Activated T-helper 1 cell treated with anti-CD3 and anti-CD28 coated beads, Interleukin-2, amount 50 U/mL, for 16 hours (primary cell): ENCODE measurements around the gene WNT9B.

Experiments
- DNase-seq, 2 donors: peaks; one replicate each; pipeline ENCODE4 v3.0.0-alpha.2; 2020; ENCODE audit warnings: low read depth in 1 of 2, low spot score in 1 of 2

The WNT9B gene

GRCh38 chr17:46853896-46854444, 2.6 kb downstream of the WNT9B start:
- DNase-seq = no peak

GRCh38 chr17:46854515-46854914, 3.1 kb downstream of the WNT9B start:
- DNase-seq = no peak

DNA sequence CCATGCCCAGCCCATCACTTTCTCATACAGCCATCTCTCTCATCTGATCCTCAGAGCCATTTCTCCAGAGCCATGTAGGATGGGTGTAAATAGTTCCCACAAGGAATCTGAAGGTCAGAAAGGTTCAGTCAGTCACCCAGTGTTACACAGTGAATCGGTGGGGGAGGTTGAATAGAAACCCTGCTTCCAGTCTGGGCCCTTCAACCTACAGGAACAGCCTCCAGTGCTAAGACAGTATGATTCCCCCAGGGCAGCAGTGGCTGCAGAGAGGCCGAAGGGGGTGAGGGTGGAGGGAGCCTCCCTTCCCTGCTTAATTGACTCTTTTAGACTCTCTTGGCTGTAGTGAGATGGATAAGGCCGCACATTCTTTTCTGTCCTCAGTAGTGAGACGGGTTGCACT, 3.6 kb downstream of the WNT9B start:
- DNase-seq = no peak

DNA sequence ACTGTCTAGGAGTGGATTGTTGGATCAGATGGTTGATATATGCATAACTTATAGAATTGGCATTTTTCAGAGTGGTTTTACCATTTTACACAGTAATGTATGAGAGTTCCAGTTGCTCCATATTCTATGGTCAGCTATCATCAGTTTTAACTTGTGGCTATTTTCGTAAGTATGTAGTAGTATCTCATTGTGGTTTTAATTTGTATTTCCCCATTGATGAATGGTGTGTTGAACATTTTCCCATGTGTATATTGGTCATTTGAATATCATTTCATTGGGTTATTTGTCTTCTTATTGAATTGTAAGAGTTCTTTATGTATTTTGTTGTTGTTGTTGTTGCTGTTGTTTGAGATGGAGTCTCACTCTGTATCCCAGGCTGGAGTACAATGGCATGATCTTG, 6.2 kb downstream of the WNT9B start:
- DNase-seq = no peak

- no peak for DNase-seq
These were observed 8.6 kb downstream of the WNT9B start for GRCh38 chr17:46859996-46860395.

DNA sequence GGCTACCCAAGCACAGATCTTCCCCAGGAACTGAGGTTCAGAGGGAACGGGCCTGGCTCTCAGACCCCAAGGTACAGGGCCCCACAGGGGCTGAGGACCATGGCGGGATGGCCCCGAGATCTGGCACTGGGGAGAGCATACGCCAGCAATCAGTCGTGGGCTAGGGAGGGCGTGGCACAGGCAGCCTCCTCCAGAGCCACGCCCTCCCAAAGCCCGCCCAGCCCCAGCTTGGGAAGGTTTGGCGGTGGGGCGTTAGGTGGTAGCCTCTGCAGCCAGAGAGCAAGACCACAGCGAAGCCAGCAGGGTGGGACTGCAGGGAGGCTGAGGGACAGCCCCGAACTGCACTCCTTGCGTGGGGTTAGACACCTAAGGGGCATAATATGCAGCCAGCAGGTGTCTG, 11.6 kb downstream of the WNT9B start:
- DNase-seq = no peak

DNA sequence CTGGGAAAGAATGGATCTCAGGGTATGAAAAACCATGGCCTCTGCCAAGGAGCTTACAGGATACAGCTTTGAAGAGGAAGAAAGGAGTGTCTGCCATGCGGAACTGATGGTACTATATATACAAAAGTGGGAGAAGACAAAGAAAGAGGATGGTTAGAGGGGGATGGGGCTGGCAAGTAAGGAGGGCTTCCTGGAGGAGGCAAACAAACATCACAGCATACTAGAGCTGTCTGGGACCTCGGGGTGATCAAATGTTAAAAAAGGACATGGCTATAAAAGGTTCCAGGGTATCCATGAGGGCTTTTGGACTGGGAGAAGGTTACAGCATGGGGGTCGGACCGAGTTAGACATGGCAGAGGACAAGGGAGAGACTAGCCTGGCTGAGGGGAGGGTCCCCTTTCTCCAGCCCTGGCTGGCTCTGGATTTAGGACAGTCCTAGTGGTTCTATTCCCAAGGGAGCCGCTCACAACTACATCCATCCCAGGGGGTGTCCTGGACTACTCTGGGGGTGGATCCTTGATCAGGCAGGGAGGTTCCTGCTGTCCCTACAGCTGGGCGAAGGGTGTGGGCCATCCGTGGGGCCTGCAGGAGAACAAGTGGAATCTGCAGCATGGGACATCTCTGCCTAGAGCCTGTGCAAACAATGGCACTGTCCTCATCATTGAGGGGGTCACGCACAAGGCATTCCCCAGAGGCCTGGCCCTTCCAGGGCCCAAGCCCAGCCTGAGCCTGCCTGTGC, 12.2 kb downstream of the WNT9B start:
- no peak for DNase-seq

GRCh38 chr17:46865100-46865499, 13.7 kb downstream of the WNT9B start:
- DNase-seq = no peak

GRCh38 chr17:46866325-46866724, 14.9 kb downstream of the WNT9B start:
- DNase-seq = no peak

- no peak for DNase-seq
These were observed 15.4 kb downstream of the WNT9B start for GRCh38 chr17:46866747-46867146.

DNA sequence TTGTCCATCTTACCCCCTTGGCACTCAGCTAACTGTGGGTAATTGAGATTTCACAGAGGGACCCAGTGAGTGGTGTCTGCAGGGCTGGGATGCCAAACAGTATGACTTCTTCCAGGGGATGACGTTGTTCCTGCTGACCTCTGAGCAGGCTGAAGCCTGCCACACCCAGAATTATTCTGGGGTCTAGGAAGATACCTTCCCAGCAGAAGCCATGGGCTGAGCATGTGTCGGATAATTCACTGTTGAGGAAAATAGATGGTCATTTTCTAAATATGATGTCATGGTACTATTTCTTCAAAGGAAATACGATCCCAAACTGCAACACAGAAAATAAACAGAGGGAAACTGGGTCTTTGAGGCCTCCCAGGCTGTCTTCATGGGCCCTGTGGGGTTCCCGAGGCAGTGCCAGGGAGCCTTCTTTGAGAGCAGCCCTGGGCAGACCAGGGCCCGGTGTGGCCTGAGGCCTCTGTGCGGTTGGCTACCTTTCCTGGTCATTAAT, 17.4 kb downstream of the WNT9B start:
- DNase-seq = no peak

DNA sequence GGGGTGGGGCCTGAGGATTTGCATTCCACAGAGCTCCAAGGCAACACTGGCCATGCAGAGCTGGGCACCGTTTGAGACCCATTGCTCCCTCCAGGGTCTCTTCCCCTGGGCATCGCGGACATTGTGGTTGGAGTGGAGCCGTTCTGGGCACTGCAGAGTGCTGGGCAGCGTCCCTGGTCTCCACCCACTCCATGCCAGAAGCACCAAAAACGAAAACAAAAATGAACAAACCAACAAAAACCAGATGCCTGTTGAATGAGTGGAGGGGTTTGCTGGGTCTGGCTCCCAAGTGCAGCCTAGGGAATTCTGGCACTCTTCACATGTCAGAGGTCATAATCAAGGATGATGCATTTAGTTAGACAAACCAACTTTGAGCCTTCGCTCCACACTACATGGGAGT, 17.9 kb downstream of the WNT9B start:
- DNase-seq = no peak

- DNase-seq = no peak
These were observed 18.8 kb downstream of the WNT9B start for GRCh38 chr17:46869975-46870803.

DNA sequence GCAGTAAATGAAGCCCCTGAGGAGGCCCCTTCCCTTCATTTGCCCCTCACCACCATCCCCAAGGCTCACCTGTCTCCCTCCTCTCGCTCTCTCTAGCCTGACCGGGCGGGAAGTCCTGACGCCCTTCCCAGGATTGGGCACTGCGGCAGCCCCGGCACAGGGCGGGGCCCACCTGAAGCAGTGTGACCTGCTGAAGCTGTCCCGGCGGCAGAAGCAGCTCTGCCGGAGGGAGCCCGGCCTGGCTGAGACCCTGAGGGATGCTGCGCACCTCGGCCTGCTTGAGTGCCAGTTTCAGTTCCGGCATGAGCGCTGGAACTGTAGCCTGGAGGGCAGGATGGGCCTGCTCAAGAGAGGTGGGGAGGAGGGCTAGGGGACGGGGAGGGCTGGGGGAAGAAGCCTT, 21.0 kb downstream of the WNT9B start:
- DNase-seq = no peak

- DNase-seq = no peak
These were observed 22.7 kb downstream of the WNT9B start for GRCh38 chr17:46873941-46874645.

DNA sequence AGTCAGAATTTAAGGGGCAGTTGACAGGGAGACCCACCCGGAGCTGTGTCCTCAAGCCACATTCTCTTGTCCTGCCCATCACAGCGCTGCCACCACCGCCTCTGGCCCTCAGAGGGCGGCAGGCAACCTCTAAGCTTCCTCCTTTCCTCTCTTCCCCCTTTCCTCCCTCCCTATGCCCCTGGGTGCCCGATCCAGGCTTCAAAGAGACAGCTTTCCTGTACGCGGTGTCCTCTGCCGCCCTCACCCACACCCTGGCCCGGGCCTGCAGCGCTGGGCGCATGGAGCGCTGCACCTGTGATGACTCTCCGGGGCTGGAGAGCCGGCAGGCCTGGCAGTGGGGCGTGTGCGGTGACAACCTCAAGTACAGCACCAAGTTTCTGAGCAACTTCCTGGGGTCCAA, 23.5 kb downstream of the WNT9B start:
- no peak for DNase-seq

GRCh38 chr17:46875849-46876352, 24.5 kb downstream of the WNT9B start:
- DNase-seq = no peak

- no peak for DNase-seq
These were observed 25.0 kb downstream of the WNT9B start for GRCh38 chr17:46876353-46876887.

GRCh38 chr17:46876926-46877325, 25.5 kb downstream of the WNT9B start:
- no peak for DNase-seq

DNA sequence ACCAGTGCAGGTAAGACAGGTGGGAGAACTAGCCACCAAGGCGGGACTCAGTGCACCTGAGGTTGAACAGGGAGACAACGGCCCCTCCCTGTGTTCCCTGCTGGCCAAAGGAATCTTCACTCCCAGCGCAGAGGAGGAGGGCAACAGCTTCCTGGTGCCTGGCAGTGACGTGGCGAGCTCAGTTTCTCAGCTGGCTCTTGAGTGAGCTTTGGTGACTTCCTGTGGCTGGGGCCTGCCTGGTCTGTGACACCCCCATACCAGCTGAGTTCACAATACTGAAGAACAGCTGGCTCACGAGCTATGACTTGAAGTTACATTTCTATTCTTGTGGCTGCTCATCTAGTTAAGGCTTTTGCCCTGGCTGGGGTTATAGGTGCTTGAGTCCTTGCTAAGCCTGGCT, 26.1 kb downstream of the WNT9B start:
- DNase-seq = no peak

- no peak for DNase-seq
These were observed 26.7 kb downstream of the WNT9B start for GRCh38 chr17:46878055-46878454.
